ENCODE data around the gene FTSJ1. TPM values are rescaled to one million over a fixed set of nuclear protein-coding genes. Genes with fewer than 3 reads are reported as not detected.
A peak's percentile ranks its signal among the peaks of the same experiment; 100 is the strongest.
"Not testable (repeated sequence)": the region's sequence is repeated elsewhere in the genome, so short reads cannot be mapped to it uniquely, and the experiment has no call there.

The FTSJ1 gene
- total and polyA plus RNA-seq, 9 donors: 23.2 to 45.9 (median 31.7) TPM

DNA sequence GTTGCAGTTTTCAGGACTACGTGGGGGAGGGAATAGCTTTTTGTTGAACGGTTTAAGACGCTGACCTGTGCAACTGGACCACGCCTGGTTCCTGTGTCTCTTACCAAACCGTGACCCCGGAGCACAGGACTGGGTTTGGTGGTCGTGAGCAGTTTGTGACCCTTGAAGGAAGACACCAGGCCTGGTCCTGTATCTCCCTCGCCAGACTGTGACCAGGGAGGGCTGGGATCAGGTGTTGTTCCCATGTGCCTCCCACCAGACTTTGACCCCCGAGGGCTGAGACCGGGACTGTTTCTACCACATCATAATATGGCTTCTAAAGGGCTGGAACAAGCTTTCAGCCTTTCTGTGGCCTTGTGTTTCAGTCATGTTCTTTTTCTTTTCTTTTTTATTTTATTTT, 46.3 kb downstream of the FTSJ1 start:
- Histone ChIP-seq H3K4me1 (ENCODE audit: insufficient read depth) (no peaks in the 10 kb centered on the region), H3K27ac (no peak overlapping the region), H3K27me3 (no peaks in the 10 kb centered on the region), H3K9me3 (no peaks in the 10 kb centered on the region), H3K36me3 (no peaks in the 10 kb centered on the region), H3K4me3 (peak overlapping the region; percentile 54)
- DNase-seq: no peak
- TF ChIP-seq, protein P1, sequence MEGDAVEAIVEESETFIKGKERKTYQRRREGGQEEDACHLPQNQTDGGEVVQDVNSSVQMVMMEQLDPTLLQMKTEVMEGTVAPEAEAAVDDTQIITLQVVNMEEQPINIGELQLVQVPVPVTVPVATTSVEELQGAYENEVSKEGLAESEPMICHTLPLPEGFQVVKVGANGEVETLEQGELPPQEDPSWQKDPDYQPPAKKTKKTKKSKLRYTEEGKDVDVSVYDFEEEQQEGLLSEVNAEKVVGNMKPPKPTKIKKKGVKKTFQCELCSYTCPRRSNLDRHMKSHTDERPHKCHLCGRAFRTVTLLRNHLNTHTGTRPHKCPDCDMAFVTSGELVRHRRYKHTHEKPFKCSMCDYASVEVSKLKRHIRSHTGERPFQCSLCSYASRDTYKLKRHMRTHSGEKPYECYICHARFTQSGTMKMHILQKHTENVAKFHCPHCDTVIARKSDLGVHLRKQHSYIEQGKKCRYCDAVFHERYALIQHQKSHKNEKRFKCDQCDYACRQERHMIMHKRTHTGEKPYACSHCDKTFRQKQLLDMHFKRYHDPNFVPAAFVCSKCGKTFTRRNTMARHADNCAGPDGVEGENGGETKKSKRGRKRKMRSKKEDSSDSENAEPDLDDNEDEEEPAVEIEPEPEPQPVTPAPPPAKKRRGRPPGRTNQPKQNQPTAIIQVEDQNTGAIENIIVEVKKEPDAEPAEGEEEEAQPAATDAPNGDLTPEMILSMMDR (IDR thresholded peaks at IDR 0.05): no peak
- no peak for TF ChIP-seq EP300 (IDR thresholded peaks at IDR 0.05)
- TF ChIP-seq POLR2A (IDR thresholded peaks at IDR 0.05): no peak
- 29 to 42% (median 35%) methylated on average over 10 of the region's 10 CpGs for WGBS, 3 donors
- intact Hi-C loops (cut with DNase I): no loop called here

DNA sequence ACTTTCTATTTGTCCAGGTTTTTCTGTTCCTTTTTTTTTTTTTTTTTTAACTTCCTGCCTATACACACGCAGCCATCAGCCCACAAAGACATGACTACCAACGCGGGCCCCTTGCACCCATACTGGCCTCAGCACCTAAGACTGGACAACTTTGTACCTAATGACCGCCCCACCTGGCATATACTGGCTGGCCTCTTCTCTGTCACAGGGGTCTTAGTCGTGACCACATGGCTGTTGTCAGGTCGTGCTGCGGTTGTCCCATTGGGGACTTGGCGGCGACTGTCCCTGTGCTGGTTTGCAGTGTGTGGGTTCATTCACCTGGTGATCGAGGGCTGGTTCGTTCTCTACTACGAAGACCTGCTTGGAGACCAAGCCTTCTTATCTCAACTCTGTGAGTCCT, 47.7 kb downstream of the FTSJ1 start:
- DNase-seq: peak in 1 of 5 donors; percentile 22
- Histone ChIP-seq H3K36me3 (no peaks in the 10 kb centered on the region), H3K9me3 (no peaks in the 10 kb centered on the region), H3K4me1 (ENCODE audit: insufficient read depth) (no peaks in the 10 kb centered on the region), H3K27me3 (no peaks in the 10 kb centered on the region), H3K4me3 (no peak overlapping the region), H3K27ac (no peak overlapping the region)
- intact Hi-C loops (cut with DNase I): no loop called here
- TF ChIP-seq EP300 (IDR thresholded peaks at IDR 0.05) (no peak), POLR2A (IDR thresholded peaks at IDR 0.05) (no peak)
- TF ChIP-seq, protein P1 (IDR thresholded peaks at IDR 0.05): no peak
- WGBS, 3 donors: 86 to 91% (median 87%) methylated on average over 12 of the region's 12 CpGs

DNA sequence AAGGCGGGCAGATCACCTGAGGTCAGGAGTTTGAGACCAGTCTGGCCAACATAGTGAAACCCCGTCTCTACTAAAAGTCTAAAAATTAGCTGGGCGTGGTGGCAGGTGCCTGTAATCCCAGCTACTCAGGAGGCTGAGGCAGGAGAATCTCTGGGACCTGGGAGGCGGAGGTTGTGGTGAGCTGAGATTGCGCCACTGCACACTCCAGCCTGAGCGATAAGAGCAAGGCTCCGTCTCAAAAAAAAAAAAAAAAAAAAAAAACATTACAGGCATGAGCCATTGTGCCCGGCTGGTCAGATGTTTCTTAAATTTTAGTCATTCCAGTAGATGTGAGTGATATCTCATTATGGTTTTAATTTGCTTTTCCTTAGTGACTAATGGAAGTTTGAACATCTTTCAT, 49.9 kb downstream of the FTSJ1 start:
- H3K27me3 ChIP-seq; H3K36me3 ChIP-seq; H3K4me1 ChIP-seq (ENCODE audit: insufficient read depth); H3K27ac ChIP-seq; H3K9me3 ChIP-seq; H3K4me3 ChIP-seq; intact Hi-C loops (cut with DNase I): not testable (repeated sequence)
- WGBS, 3 donors: 82 to 86% (median 85%) methylated on average over 8 of the region's 8 CpGs
- peak in 1 of 5 donors; percentile 4 for DNase-seq

DNA sequence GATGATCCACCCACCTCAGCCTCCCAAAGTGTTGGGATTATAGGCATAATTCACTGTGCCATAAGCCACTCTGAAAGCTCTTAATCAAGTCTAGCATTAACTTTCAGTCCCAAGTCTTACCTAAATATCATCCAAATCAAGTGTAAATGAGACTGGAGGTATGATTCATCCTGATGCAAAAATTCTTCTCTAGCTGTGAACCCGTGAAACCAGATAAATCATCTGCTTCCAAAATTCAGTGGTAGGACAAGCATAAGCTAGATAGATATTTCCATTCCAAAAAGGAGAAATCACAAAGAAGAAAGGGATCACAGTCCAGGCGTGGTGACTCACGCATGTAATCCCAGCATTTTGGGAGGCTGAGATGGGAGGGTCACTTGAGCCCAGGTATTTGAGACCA, 54.7 kb downstream of the FTSJ1 start:
- Histone ChIP-seq H3K27ac (no peak overlapping the region), H3K4me3 (no peak overlapping the region), H3K9me3 (no peaks in the 10 kb centered on the region), H3K36me3 (no peaks in the 10 kb centered on the region), H3K27me3 (no peaks in the 10 kb centered on the region), H3K4me1 (ENCODE audit: insufficient read depth) (no peaks in the 10 kb centered on the region)
- TF ChIP-seq EP300 (IDR thresholded peaks at IDR 0.05): no peak
- TF ChIP-seq POLR2A (IDR thresholded peaks at IDR 0.05): no peak
- TF ChIP-seq, protein P1 (IDR thresholded peaks at IDR 0.05): no peak
- intact Hi-C loops (cut with DNase I): no loop called here
- WGBS, 3 donors: 67 to 77% (median 70%) methylated on average over 3 of the region's 3 CpGs
- no peak for DNase-seq

DNA sequence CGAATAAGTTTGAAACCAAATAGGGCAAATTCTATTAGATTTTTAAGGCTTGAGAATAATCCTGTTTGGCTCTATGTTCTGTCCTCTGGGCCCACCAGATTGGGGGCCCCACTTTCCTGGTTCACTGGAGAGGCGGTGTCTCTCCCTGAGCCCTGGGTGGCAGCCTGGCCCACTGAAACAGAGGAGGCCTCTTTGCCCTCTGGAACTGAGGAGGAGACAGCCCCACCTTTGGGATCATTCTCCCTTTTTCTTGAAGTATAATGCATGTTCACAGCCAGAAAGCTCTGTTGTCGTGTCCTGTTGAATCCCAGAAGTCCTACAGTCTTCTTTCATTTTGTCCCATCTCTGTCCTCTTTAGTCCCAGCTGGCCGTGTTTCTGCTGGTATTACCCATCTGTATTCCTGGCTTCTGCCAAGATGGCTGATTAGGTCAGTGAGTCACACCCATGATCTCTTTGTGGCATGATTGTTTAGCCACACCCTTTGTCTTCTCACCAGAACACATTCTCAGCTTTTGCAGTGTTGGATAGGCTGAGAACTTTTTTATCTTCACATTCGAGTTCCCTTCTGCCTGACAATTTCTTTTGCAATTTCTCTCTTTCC, 55.5 kb downstream of the FTSJ1 start:
- H3K27ac ChIP-seq: no peak overlapping the region
- no peak overlapping the region for H3K4me3 ChIP-seq
- no peaks in the 10 kb centered on the region for H3K27me3 ChIP-seq
- WGBS, 3 donors: 61 to 65% (median 61%) methylated on average over 5 of the region's 5 CpGs
- no peaks in the 10 kb centered on the region for H3K9me3 ChIP-seq
- TF ChIP-seq POLR2A (IDR thresholded peaks at IDR 0.05) (no peak), EP300 (IDR thresholded peaks at IDR 0.05) (no peak)
- TF ChIP-seq, protein P1 (IDR thresholded peaks at IDR 0.05): no peak
- no peak for DNase-seq
- H3K36me3 ChIP-seq: no peaks in the 10 kb centered on the region
- no peaks in the 10 kb centered on the region for H3K4me1 ChIP-seq (ENCODE audit: insufficient read depth)
- intact Hi-C loops (cut with DNase I): no loop called here

Data from ovary (tissue), 9 donors.